RWPE2 (cell line): ENCODE data around the gene OAT.

Experiments used
- ATAC-seq: fragments of 200-7000 bp; cut with Tn5 transposase; 3 replicates; pipeline ENCODE4 v1.9.1; 2021; ENCODE audit warnings: low read depth
- DNase-seq: peaks from one replicate; pipeline ENCODE4 v3.0.0-alpha.2; 2020; ENCODE audit warnings: low spot score
- H3K27ac ChIP-seq: fragments of 450-650 bp; 2 replicates; pipeline ENCODE4 v1.5.1; 2017; ENCODE audit warnings: mild to moderate bottlenecking; ENCODE audit not compliant: poor library complexity, severe bottlenecking
- H3K27me3 ChIP-seq: fragments of 250-450 bp; sonication (Bioruptor Pico); 2 replicates; pipeline ENCODE4 v1.5.1; 2021; ENCODE audit warnings: mild to moderate bottlenecking, moderate library complexity; ENCODE audit not compliant: insufficient read depth, poor library complexity, severe bottlenecking
- H3K36me3 ChIP-seq: fragments of 250-450 bp; sonication (Bioruptor Pico); 2 replicates; pipeline ENCODE4 v1.5.1; 2020; ENCODE audit warnings: low read depth, mild to moderate bottlenecking, moderate library complexity
- H3K4me1 ChIP-seq: fragments of 250-450 bp; sonication (Bioruptor Pico); 2 replicates; pipeline ENCODE4 v1.5.1; 2021; ENCODE audit warnings: mild to moderate bottlenecking, moderate library complexity; ENCODE audit not compliant: insufficient read depth, poor library complexity, severe bottlenecking
- H3K4me3 ChIP-seq: fragments of 250-450 bp; sonication (Bioruptor Pico); 2 replicates; pipeline ENCODE4 v1.5.1; 2021; ENCODE audit warnings: mild to moderate bottlenecking, moderate library complexity; ENCODE audit not compliant: severe bottlenecking
- H3K9me3 ChIP-seq: fragments of 250-450 bp; sonication (Bioruptor Pico); 2 replicates; pipeline ENCODE4 v1.5.1; 2021; ENCODE audit warnings: mild to moderate bottlenecking, moderate library complexity; ENCODE audit not compliant: severe bottlenecking
- TF ChIP-seq, protein P1 (sequence below): fragments of 450-650 bp; IDR thresholded peaks from one replicate; pipeline ENCODE4 v1.5.1; 2017; ENCODE audit warnings: mild to moderate bottlenecking, moderate library complexity; ENCODE audit not compliant: poor library complexity, severe bottlenecking

The OAT gene

DNA sequence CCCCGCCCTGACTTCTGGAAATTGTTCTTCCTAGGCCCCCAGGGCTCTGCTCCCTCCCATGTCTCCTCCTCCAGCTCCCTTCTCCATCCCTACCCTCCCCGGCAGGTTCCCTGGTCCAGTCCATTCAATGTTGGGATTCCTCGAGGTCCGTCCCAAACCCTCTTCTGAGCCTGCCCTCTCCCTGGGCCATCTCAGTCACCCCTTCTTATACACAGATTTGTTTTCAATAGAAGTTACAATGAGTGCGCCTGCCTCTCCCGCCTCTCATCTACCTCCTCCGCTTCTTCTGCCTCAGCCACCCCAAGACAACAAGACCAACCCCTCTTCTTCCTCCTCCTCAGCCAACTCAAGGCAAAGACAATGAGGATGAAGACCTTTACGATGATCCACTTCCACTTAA is 67.9 kb downstream of the OAT start:
- ATAC-seq (no peak), DNase-seq (no peak)
- TF ChIP-seq, protein P1, sequence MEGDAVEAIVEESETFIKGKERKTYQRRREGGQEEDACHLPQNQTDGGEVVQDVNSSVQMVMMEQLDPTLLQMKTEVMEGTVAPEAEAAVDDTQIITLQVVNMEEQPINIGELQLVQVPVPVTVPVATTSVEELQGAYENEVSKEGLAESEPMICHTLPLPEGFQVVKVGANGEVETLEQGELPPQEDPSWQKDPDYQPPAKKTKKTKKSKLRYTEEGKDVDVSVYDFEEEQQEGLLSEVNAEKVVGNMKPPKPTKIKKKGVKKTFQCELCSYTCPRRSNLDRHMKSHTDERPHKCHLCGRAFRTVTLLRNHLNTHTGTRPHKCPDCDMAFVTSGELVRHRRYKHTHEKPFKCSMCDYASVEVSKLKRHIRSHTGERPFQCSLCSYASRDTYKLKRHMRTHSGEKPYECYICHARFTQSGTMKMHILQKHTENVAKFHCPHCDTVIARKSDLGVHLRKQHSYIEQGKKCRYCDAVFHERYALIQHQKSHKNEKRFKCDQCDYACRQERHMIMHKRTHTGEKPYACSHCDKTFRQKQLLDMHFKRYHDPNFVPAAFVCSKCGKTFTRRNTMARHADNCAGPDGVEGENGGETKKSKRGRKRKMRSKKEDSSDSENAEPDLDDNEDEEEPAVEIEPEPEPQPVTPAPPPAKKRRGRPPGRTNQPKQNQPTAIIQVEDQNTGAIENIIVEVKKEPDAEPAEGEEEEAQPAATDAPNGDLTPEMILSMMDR = no peak

DNA sequence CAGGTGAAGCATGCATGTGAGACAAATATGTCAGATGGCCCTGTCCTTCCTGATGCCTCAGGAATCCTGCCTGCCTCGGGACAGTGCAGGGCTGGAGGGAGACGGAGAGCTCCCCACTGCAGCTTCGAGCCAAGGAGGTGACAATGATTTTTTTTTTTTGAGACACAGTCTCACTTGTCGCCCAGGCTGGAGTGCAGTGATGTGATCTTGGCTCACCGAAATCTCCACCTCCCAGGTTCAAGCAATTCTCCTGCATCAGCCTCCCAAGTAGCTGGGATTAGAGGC is 68.8 kb downstream of the OAT start:
- TF ChIP-seq, protein P1 = no peak
- no peak overlapping the region for H3K27ac ChIP-seq
- H3K27me3 ChIP-seq = no peaks in the 10 kb centered on the region
- DNase-seq = no peak
- no peaks in the 10 kb centered on the region for H3K9me3 ChIP-seq
- no peak for ATAC-seq
- H3K36me3 ChIP-seq = no peaks in the 10 kb centered on the region
- H3K4me1 ChIP-seq = no peaks in the 10 kb centered on the region
- no peak overlapping the region for H3K4me3 ChIP-seq

More for the DNA sequence above, 67.9 kb downstream of the OAT start:
- Histone ChIP-seq H3K27ac (no peak overlapping the region), H3K4me1 (no peaks in the 10 kb centered on the region), H3K27me3 (no peaks in the 10 kb centered on the region), H3K36me3 (no peaks in the 10 kb centered on the region), H3K4me3 (no peak overlapping the region), H3K9me3 (no peaks in the 10 kb centered on the region)

DNA sequence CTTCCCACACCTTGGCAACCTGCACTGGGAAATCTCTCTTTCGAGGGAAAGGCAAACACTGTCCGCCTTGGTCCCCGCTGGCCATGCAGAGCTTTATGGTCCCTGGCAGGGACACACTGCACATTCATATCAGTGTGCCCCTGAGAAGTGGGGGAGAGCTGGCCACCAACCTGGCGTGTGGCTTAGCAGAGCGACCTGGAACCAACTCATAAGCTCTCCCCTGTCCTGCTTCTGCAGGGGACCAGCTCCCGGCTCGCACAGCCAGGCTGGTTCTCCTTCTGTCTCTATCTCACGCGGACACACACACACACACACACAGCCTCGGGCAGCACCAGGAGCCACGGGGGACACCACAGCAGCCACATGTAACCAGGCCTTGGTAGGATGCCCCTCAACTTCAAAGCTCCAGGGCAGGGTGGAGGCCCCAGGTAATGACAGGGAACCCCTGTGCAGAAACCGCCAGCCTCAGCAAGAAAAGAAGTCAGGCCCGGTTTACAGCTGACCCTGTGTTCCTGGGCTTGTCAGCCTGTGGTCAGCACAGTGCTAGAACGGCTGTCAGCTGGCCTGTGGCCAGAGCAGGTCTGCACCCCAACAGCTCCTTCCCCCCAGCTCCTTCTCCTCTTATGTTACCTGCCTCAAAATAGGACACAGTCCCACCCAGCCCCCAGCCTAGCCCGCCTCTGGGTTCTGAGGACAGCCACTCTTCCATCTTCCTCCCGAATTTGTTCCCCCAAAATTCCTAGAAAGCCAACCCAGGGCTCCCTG is 69.3 kb downstream of the OAT start:
- Histone ChIP-seq H3K9me3 (no peaks in the 10 kb centered on the region), H3K27me3 (no peaks in the 10 kb centered on the region), H3K36me3 (no peaks in the 10 kb centered on the region), H3K27ac (no peak overlapping the region), H3K4me3 (no peak overlapping the region), H3K4me1 (no peaks in the 10 kb centered on the region)
- TF ChIP-seq, protein P1 = no peak
- DNase-seq (no peak), ATAC-seq (no peak)

DNA sequence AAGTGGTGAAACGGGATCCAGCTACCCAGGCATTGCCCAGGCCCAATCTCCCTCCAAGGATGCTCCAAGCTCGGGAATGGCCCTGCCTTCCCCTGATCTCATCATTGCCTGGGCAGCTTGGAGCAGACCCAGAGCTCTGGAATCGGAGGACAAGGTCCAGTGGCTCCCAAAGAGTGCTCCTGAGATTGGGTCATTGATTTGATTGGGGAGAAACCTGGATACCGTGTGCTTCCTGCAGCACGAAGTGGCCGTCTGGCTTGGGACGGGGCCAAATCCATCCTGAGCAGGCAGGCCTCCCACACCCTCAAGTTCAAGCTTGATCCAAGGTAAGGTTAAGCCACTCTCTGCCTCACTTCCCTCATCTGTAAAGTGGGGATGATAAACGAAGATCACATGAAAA is 69.9 kb downstream of the OAT start:
- no peak; the same call in 2 of the 3 replicates for ATAC-seq
- no peak overlapping the region for H3K4me3 ChIP-seq
- H3K4me1 ChIP-seq = no peaks in the 10 kb centered on the region
- TF ChIP-seq, protein P1 = no peak
- H3K27ac ChIP-seq = no peak overlapping the region
- DNase-seq = no peak
- H3K36me3 ChIP-seq = no peaks in the 10 kb centered on the region
- no peaks in the 10 kb centered on the region for H3K9me3 ChIP-seq
- H3K27me3 ChIP-seq = no peaks in the 10 kb centered on the region

DNA sequence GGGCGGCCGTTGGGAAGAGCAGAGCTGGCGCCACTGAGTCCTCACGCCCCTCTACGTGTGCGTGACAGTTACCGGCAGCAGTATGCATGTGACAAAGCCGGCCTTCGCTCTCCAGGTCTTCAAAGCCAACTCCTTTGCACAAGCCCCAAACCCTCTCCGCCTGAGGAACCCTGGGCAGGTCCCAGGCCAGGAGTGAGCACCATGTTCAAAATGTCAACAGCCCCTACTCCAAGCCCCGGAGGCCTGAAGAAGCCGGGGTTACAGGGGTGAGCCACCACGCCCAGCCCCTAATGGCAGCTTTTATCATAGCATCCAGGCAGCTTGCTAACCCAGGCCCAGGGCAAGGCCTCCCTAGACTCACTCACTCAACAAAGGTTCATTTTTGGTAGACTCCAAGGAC is 70.8 kb downstream of the OAT start:
- Histone ChIP-seq H3K27me3 (no peaks in the 10 kb centered on the region), H3K4me3 (no peak overlapping the region), H3K27ac (no peak overlapping the region), H3K4me1 (no peaks in the 10 kb centered on the region), H3K36me3 (no peaks in the 10 kb centered on the region), H3K9me3 (no peaks in the 10 kb centered on the region)
- DNase-seq (no peak), ATAC-seq (no peak)
- TF ChIP-seq, protein P1 = no peak
